ENCODE data around the gene WNT16.

The WNT16 gene

GRCh38 chr7:121343302-121343701 lies 14.5 kb downstream of the WNT16 start:
- Mint-ChIP-seq H3K36me3 (ENCODE audit: low read depth) (peaks cover 12% of the 10 kb centered on the region), H3K27me3 (ENCODE audit: low read depth) (peaks cover 1% of the 10 kb centered on the region), H3K27ac (no peak overlapping the region), H3K4me3 (no peak overlapping the region), H3K9me3 (no peaks in the 10 kb centered on the region), H3K4me1 (ENCODE audit: low read depth) (no peaks in the 10 kb centered on the region)
- DNase-seq (ENCODE audit: low spot score) = no peak

- H3K27me3 Mint-ChIP-seq (ENCODE audit: low read depth) = no peaks in the 10 kb centered on the region
- H3K36me3 Mint-ChIP-seq (ENCODE audit: low read depth) = peaks cover 12% of the 10 kb centered on the region
- no peak overlapping the region for H3K27ac Mint-ChIP-seq
- H3K9me3 Mint-ChIP-seq = no peaks in the 10 kb centered on the region
- no peak for DNase-seq (ENCODE audit: low spot score)
- no peaks in the 10 kb centered on the region for H3K4me1 Mint-ChIP-seq (ENCODE audit: low read depth)
- H3K4me3 Mint-ChIP-seq = no peak overlapping the region
These were observed 15.3 kb downstream of the WNT16 start for GRCh38 chr7:121344093-121344492.

- no peaks in the 10 kb centered on the region for H3K27me3 Mint-ChIP-seq (ENCODE audit: low read depth)
- no peak overlapping the region for H3K4me3 Mint-ChIP-seq
- peaks cover 12% of the 10 kb centered on the region for H3K36me3 Mint-ChIP-seq (ENCODE audit: low read depth)
- DNase-seq (ENCODE audit: low spot score) = no peak
- no peaks in the 10 kb centered on the region for H3K9me3 Mint-ChIP-seq
- H3K27ac Mint-ChIP-seq = no peak overlapping the region
- H3K4me1 Mint-ChIP-seq (ENCODE audit: low read depth) = no peaks in the 10 kb centered on the region
These were observed 15.7 kb downstream of the WNT16 start for GRCh38 chr7:121344497-121344896.

- H3K27ac Mint-ChIP-seq = no peak overlapping the region
- H3K36me3 Mint-ChIP-seq (ENCODE audit: low read depth) = peaks cover 26% of the 10 kb centered on the region
- no peaks in the 10 kb centered on the region for H3K9me3 Mint-ChIP-seq
These were observed 22.9 kb downstream of the WNT16 start for GRCh38 chr7:121351682-121352081.

GRCh38 chr7:121352323-121352722 lies 23.5 kb downstream of the WNT16 start:
- Mint-ChIP-seq H3K27me3 (ENCODE audit: low read depth) (no peaks in the 10 kb centered on the region), H3K36me3 (ENCODE audit: low read depth) (peaks cover 29% of the 10 kb centered on the region), H3K4me1 (ENCODE audit: low read depth) (no peaks in the 10 kb centered on the region), H3K4me3 (no peak overlapping the region), H3K27ac (no peak overlapping the region), H3K9me3 (no peaks in the 10 kb centered on the region)
- DNase-seq (ENCODE audit: low spot score) = no peak

More at GRCh38 chr7:121351682-121352081, 22.9 kb downstream of the WNT16 start:
- H3K27me3 Mint-ChIP-seq (ENCODE audit: low read depth) = no peaks in the 10 kb centered on the region
- H3K4me1 Mint-ChIP-seq (ENCODE audit: low read depth) = no peaks in the 10 kb centered on the region
- H3K4me3 Mint-ChIP-seq = no peak overlapping the region
- DNase-seq (ENCODE audit: low spot score) = no peak

GRCh38 chr7:121355574-121355973 lies 26.8 kb downstream of the WNT16 start:
- H3K27ac Mint-ChIP-seq = no peak overlapping the region
- no peaks in the 10 kb centered on the region for H3K27me3 Mint-ChIP-seq (ENCODE audit: low read depth)
- H3K4me1 Mint-ChIP-seq (ENCODE audit: low read depth) = no peaks in the 10 kb centered on the region
- no peak for DNase-seq (ENCODE audit: low spot score)
- H3K9me3 Mint-ChIP-seq = no peaks in the 10 kb centered on the region
- no peak overlapping the region for H3K4me3 Mint-ChIP-seq
- peaks cover 33% of the 10 kb centered on the region for H3K36me3 Mint-ChIP-seq (ENCODE audit: low read depth)

- DNase-seq (ENCODE audit: low spot score) = no peak
- H3K4me1 Mint-ChIP-seq (ENCODE audit: low read depth) = peaks cover 2% of the 10 kb centered on the region
- no peaks in the 10 kb centered on the region for H3K27me3 Mint-ChIP-seq (ENCODE audit: low read depth)
- peaks cover 35% of the 10 kb centered on the region for H3K36me3 Mint-ChIP-seq (ENCODE audit: low read depth)
- H3K9me3 Mint-ChIP-seq = no peaks in the 10 kb centered on the region
- no peak overlapping the region for H3K27ac Mint-ChIP-seq
- H3K4me3 Mint-ChIP-seq = no peak overlapping the region
These were observed 31.8 kb downstream of the WNT16 start for GRCh38 chr7:121360564-121360963.

- no peak overlapping the region for H3K4me3 Mint-ChIP-seq
- no peaks in the 10 kb centered on the region for H3K9me3 Mint-ChIP-seq
- H3K27me3 Mint-ChIP-seq (ENCODE audit: low read depth) = no peaks in the 10 kb centered on the region
- no peak overlapping the region for H3K27ac Mint-ChIP-seq
- peaks cover 29% of the 10 kb centered on the region for H3K4me1 Mint-ChIP-seq (ENCODE audit: low read depth)
- H3K36me3 Mint-ChIP-seq (ENCODE audit: low read depth) = peaks cover 39% of the 10 kb centered on the region
- no peak for DNase-seq (ENCODE audit: low spot score)
These were observed 38.1 kb downstream of the WNT16 start for GRCh38 chr7:121366852-121367431.

- no peaks in the 10 kb centered on the region for H3K27me3 Mint-ChIP-seq (ENCODE audit: low read depth)
- peaks cover 39% of the 10 kb centered on the region for H3K36me3 Mint-ChIP-seq (ENCODE audit: low read depth)
- peak overlapping the region; percentile 56 for H3K4me3 Mint-ChIP-seq
- DNase-seq (ENCODE audit: low spot score) = no peak
- no peaks in the 10 kb centered on the region for H3K9me3 Mint-ChIP-seq
- H3K4me1 Mint-ChIP-seq (ENCODE audit: low read depth) = peaks cover 41% of the 10 kb centered on the region
- H3K27ac Mint-ChIP-seq = peak overlapping the region; percentile 81
These were observed 40.7 kb downstream of the WNT16 start for GRCh38 chr7:121369462-121369861.

- peak overlapping the region; percentile 41 for H3K4me3 Mint-ChIP-seq
- no peaks in the 10 kb centered on the region for H3K27me3 Mint-ChIP-seq (ENCODE audit: low read depth)
- H3K4me1 Mint-ChIP-seq (ENCODE audit: low read depth) = peaks cover 47% of the 10 kb centered on the region
- H3K27ac Mint-ChIP-seq = peak overlapping the region; percentile 56
- no peaks in the 10 kb centered on the region for H3K9me3 Mint-ChIP-seq
- no peak for DNase-seq (ENCODE audit: low spot score)
- H3K36me3 Mint-ChIP-seq (ENCODE audit: low read depth) = peaks cover 47% of the 10 kb centered on the region
These were observed 42.6 kb downstream of the WNT16 start for GRCh38 chr7:121371367-121371766.

- Mint-ChIP-seq H3K36me3 (ENCODE audit: low read depth) (peaks cover 47% of the 10 kb centered on the region), H3K4me1 (ENCODE audit: low read depth) (peaks cover 47% of the 10 kb centered on the region), H3K9me3 (no peaks in the 10 kb centered on the region), H3K27me3 (ENCODE audit: low read depth) (no peaks in the 10 kb centered on the region), H3K4me3 (peak overlapping the region; percentile 41), H3K27ac (no peak overlapping the region)
- no peak for DNase-seq (ENCODE audit: low spot score)
These were observed 43.1 kb downstream of the WNT16 start for GRCh38 chr7:121371883-121372282.

GRCh38 chr7:121372376-121373010 lies 43.7 kb downstream of the WNT16 start:
- H3K36me3 Mint-ChIP-seq (ENCODE audit: low read depth) = peaks cover 46% of the 10 kb centered on the region
- H3K4me3 Mint-ChIP-seq = peak overlapping the region; percentile 49
- no peaks in the 10 kb centered on the region for H3K9me3 Mint-ChIP-seq
- peaks cover 49% of the 10 kb centered on the region for H3K4me1 Mint-ChIP-seq (ENCODE audit: low read depth)
- peak overlapping the region; percentile 79 for H3K27ac Mint-ChIP-seq
- no peak for DNase-seq (ENCODE audit: low spot score)
- H3K27me3 Mint-ChIP-seq (ENCODE audit: low read depth) = no peaks in the 10 kb centered on the region

GRCh38 chr7:121373177-121373576 lies 44.4 kb downstream of the WNT16 start:
- no peak overlapping the region for H3K27ac Mint-ChIP-seq
- H3K9me3 Mint-ChIP-seq = no peaks in the 10 kb centered on the region
- peaks cover 47% of the 10 kb centered on the region for H3K4me1 Mint-ChIP-seq (ENCODE audit: low read depth)
- H3K27me3 Mint-ChIP-seq (ENCODE audit: low read depth) = no peaks in the 10 kb centered on the region
- H3K4me3 Mint-ChIP-seq = no peak overlapping the region
- H3K36me3 Mint-ChIP-seq (ENCODE audit: low read depth) = peaks cover 46% of the 10 kb centered on the region
- DNase-seq (ENCODE audit: low spot score) = no peak

GRCh38 chr7:121376979-121377378 lies 48.2 kb downstream of the WNT16 start:
- H3K27ac Mint-ChIP-seq = no peak overlapping the region

GRCh38 chr7:121379930-121380329 lies 51.1 kb downstream of the WNT16 start:
- Mint-ChIP-seq H3K27me3 (ENCODE audit: low read depth) (no peaks in the 10 kb centered on the region), H3K27ac (no peak overlapping the region), H3K36me3 (ENCODE audit: low read depth) (peaks cover 35% of the 10 kb centered on the region), H3K4me1 (ENCODE audit: low read depth) (peaks cover 36% of the 10 kb centered on the region), H3K4me3 (no peak overlapping the region), H3K9me3 (no peaks in the 10 kb centered on the region)
- no peak for DNase-seq (ENCODE audit: low spot score)

More at GRCh38 chr7:121376979-121377378, 48.2 kb downstream of the WNT16 start:
- no peaks in the 10 kb centered on the region for H3K9me3 Mint-ChIP-seq
- peaks cover 34% of the 10 kb centered on the region for H3K4me1 Mint-ChIP-seq (ENCODE audit: low read depth)
- peaks cover 40% of the 10 kb centered on the region for H3K36me3 Mint-ChIP-seq (ENCODE audit: low read depth)
- no peak overlapping the region for H3K4me3 Mint-ChIP-seq
- no peaks in the 10 kb centered on the region for H3K27me3 Mint-ChIP-seq (ENCODE audit: low read depth)
- DNase-seq (ENCODE audit: low spot score) = no peak
